Measurements from ENCODE around the gene CENPL. TPM values are rescaled to one million over a fixed set of nuclear protein-coding genes. Genes with fewer than 3 reads are reported as not detected.

The CENPL gene
- total and polyA plus RNA-seq, 2 of the 8 experiments (the other 6 are each of a cell fraction or from before 2014, with no cell fraction given) = 6.6 to 16.0 TPM

GRCh38 chr1:173865468-173866164, 40.9 kb upstream of the CENPL start:
- Histone ChIP-seq H3K18ac (ENCODE audit: extremely low read depth, low read length) (no peak overlapping the region), H4K5ac (ENCODE audit: insufficient read length, low read depth, low read length) (no peak overlapping the region), H3K9me3 (ENCODE audit: insufficient read depth in 2 of 2, low read depth in 1 of 2, low read length in 1 of 2) (no peaks in the 10 kb centered on the region), H3K9ac (replicated peaks in 1 of 4; ENCODE audit: extremely low read depth in 1 of 4, low read depth in 3 of 4, low read length in 3 of 4) (peak overlapping the region; percentile 70 to 97 (median 97)), H2BK5ac (ENCODE audit: low read depth, low read length) (no peak overlapping the region), H3K4ac (replicated peaks; ENCODE audit: insufficient read length, low read depth, low read length) (no peak overlapping the region), H3K56ac (replicated peaks; ENCODE audit: insufficient read length, low read depth, low read length) (no peak overlapping the region), H2AFZ (ENCODE audit: low read length) (no peak overlapping the region), H3K23me2 (ENCODE audit: low read depth, low read length) (peaks cover 3% of the 10 kb centered on the region), H2BK20ac (ENCODE audit: low read length) (no peak overlapping the region), H3K4me2 (ENCODE audit: insufficient read depth in 1 of 2, low read depth in 2 of 2, low read length in 2 of 2) (peak overlapping the region; percentile 68 to 95), H3K27me3 (replicated peaks in 1 of 4; ENCODE audit: control insufficient read depth in 3 of 4, extremely low read depth in 1 of 4, insufficient read depth in 3 of 4, low read length in 3 of 4) (no peaks in the 10 kb centered on the region), H4K91ac (replicated peaks; ENCODE audit: insufficient read length, low read length) (no peak overlapping the region), H2AK5ac (ENCODE audit: low read depth, low read length) (no peak overlapping the region), H3K23ac (ENCODE audit: insufficient read length) (no peak overlapping the region), H3K27ac (ENCODE audit: low read depth, low read length) (peak overlapping the region; percentile 13; the same call in 1 of the 2 replicates), H2BK12ac (ENCODE audit: low read depth, low read length) (no peak overlapping the region), H2BK15ac (ENCODE audit: low read length) (no peak overlapping the region), H3K14ac (ENCODE audit: insufficient read length) (no peak overlapping the region), H2BK120ac (replicated peaks; ENCODE audit: low read depth, low read length) (no peak overlapping the region), H3K4me1 (replicated peaks in 1 of 4; ENCODE audit: control insufficient read depth in 3 of 4, insufficient read depth in 4 of 4, low read length in 3 of 4) (peaks cover 2 to 10% (median 4%) of the 10 kb centered on the region in 4 experiments; a peak in 5 of 7 replicates), H3K79me2 (ENCODE audit: control insufficient read depth in 1 of 2, insufficient read depth in 2 of 2, low read length in 2 of 2) (peaks cover 0 to 42% of the 10 kb centered on the region in 2 experiments; a peak in 3 of 4 replicates), H4K8ac (ENCODE audit: extremely low read depth, insufficient read depth, low read length) (no peak overlapping the region), H3K4me3 (ENCODE audit: extremely low read depth in 1 of 4, insufficient read depth in 2 of 4, low read depth in 3 of 4, low read length in 4 of 4) (peak overlapping the region; percentile 90 to 100 (median 92)), H3K36me3 (ENCODE audit: control insufficient read depth in 2 of 4, insufficient read depth in 4 of 4, low read length in 3 of 4) (peaks cover 28 to 54% (median 44%) of the 10 kb centered on the region in 4 experiments), H4K20me1 (replicated peaks in 1 of 2; ENCODE audit: control insufficient read depth in 1 of 2, insufficient read depth in 2 of 2, low read length in 2 of 2) (peaks cover 7 to 11% of the 10 kb centered on the region in 2 experiments), H3K79me1 (ENCODE audit: low read depth, low read length) (no peaks in the 10 kb centered on the region)
- ChIA-PET POLR2A (ENCODE audit: partially characterized antibody) (interaction anchor here (0.6 to 13.3 kb wide), 34 partner anchors 11 to 446 kb away, joined by 3 to 475 read pairs (median 4); partner anchors contain the start of genes CENPL, DARS2 and RC3H1), CTCF (ENCODE audit: partially characterized antibody) (interaction anchor here (0.6 to 1.8 kb wide), 4 partner anchors 56 to 1059 kb away, joined by 3 to 4 read pairs (median 4); no protein-coding TSS in a partner anchor)
- DNase-seq (ENCODE audit: low read depth in 1 of 2, low spot score in 2 of 2) (no peak), FAIRE-seq (no peak)
- WGBS, 2 experiments (ENCODE audit: extremely low coverage in 1 of 2, insufficient coverage in 1 of 2, insufficient read length in 1 of 2, insufficient replicate concordance in 2 of 2, low coverage in 1 of 2, low lambda C conversion rate in 2 of 2, missing lambda C conversion rate in 1 of 2) = 21% methylated on average over 4 of the region's 4 CpGs; no CpG with 5 or more reads in 1 of the 2 experiments
- no peak for TF ChIP-seq RAD21 (IDR thresholded peaks at IDR 0.05 in 1 of 2, conservative IDR thresholded peaks at IDR 0.05 in 1 of 2; ENCODE audit: low read depth in 2 of 2, low read length in 2 of 2)
- peak; percentile 95 for TF ChIP-seq POLR2AphosphoS5 (IDR thresholded peaks at IDR 0.05; ENCODE audit: low read depth, low read length)
- peak; percentile 69 to 81 for TF ChIP-seq POLR2A (IDR thresholded peaks at IDR 0.05; ENCODE audit: control extremely low read depth in 1 of 2, low read depth in 2 of 2, low read length in 2 of 2)
